Measurements from ENCODE around the gene HOXA3. TPM values are rescaled to one million over a fixed set of nuclear protein-coding genes. Genes with fewer than 3 reads are reported as not detected.

Gene HOXA3
- total RNA-seq, 1 donor from 2014 or later = 3.9 TPM

DNA sequence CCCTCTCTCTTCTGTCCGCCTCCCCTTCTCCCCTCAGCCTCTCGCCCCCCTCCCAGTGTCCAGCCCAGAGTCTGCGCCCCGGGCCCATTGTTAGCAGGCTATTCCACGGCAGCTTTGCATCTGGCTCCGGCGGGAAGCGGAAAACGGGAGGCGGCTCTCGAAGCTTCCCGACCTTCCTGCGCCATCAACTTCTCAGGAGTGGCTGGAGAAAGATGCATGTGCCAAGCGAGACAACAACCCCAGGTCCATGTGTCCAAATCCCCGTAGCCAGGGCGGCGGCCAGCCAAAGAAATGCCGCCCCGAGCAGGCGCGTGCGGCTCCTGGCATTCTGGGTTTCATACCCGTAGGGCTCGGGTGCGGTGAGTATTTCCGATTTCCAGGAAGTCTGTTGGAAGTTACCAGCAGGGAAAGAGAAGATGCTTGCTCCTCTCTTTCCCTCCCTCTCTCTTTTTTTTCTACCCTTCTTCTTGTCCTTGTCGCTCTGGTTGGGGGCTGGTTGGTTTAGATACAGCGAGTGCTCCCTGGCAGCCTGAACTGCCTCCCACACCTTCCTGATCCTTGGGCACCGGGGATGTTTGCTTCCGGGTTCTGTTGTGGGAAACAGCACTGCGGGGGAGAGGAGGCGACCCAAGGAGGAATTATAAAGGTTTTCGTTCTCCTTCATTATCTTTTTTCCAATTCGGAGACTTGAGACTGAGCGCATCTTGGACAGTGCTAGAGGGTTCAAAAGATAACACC lies 48.7 kb downstream of the HOXA3 start:
- H3K4me1 ChIP-seq = peaks cover 9% of the 10 kb centered on the region
- H3K9me3 ChIP-seq = no peaks in the 10 kb centered on the region
- TF ChIP-seq POLR2A (IDR thresholded peaks at IDR 0.05) (no peak), POLR2AphosphoS5 (IDR thresholded peaks at IDR 0.05; ENCODE audit: insufficient read depth in 1 of 2, low read depth in 1 of 2) (peak in 1 of 2 donors; percentile 17)
- peak overlapping the region; percentile 4 to 27 for H3K4me3 ChIP-seq
- H3K27ac ChIP-seq = no peak overlapping the region
- H3K36me3 ChIP-seq = no peaks in the 10 kb centered on the region
- DNase-seq (ENCODE audit: extremely low spot score in 2 of 2) = no peak
- H3K27me3 ChIP-seq = no peaks in the 10 kb centered on the region
- intact Hi-C loops (cut with DNase I) = no loop called here

GRCh38 chr7:27102581-27103442 lies 49.6 kb downstream of the HOXA3 start, which contains the start of gene HOXA2:
HOXA2 (minus strand) TSS chr7:27102683; CDS start chr7:27102500, 183 bp downstream.
- no peaks in the 10 kb centered on the region for H3K27me3 ChIP-seq
- peaks cover 18% of the 10 kb centered on the region for H3K4me1 ChIP-seq
- intact Hi-C loops (cut with DNase I) = no loop called here
- no peak for TF ChIP-seq POLR2AphosphoS5 (IDR thresholded peaks at IDR 0.05; ENCODE audit: insufficient read depth in 1 of 2, low read depth in 1 of 2)
- TF ChIP-seq POLR2A (IDR thresholded peaks at IDR 0.05) = no peak
- TF ChIP-seq, protein P1, sequence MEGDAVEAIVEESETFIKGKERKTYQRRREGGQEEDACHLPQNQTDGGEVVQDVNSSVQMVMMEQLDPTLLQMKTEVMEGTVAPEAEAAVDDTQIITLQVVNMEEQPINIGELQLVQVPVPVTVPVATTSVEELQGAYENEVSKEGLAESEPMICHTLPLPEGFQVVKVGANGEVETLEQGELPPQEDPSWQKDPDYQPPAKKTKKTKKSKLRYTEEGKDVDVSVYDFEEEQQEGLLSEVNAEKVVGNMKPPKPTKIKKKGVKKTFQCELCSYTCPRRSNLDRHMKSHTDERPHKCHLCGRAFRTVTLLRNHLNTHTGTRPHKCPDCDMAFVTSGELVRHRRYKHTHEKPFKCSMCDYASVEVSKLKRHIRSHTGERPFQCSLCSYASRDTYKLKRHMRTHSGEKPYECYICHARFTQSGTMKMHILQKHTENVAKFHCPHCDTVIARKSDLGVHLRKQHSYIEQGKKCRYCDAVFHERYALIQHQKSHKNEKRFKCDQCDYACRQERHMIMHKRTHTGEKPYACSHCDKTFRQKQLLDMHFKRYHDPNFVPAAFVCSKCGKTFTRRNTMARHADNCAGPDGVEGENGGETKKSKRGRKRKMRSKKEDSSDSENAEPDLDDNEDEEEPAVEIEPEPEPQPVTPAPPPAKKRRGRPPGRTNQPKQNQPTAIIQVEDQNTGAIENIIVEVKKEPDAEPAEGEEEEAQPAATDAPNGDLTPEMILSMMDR (IDR thresholded peaks at IDR 0.05) = no peak
- H3K4me3 ChIP-seq = peak within 1 kb of the TSS; percentile 9 to 27
- no peaks in the 10 kb centered on the region for H3K36me3 ChIP-seq
- no peak within 1 kb of the TSS for H3K27ac ChIP-seq
- DNase-seq (ENCODE audit: extremely low spot score in 2 of 2) = no peak
- H3K9me3 ChIP-seq = no peaks in the 10 kb centered on the region

DNA sequence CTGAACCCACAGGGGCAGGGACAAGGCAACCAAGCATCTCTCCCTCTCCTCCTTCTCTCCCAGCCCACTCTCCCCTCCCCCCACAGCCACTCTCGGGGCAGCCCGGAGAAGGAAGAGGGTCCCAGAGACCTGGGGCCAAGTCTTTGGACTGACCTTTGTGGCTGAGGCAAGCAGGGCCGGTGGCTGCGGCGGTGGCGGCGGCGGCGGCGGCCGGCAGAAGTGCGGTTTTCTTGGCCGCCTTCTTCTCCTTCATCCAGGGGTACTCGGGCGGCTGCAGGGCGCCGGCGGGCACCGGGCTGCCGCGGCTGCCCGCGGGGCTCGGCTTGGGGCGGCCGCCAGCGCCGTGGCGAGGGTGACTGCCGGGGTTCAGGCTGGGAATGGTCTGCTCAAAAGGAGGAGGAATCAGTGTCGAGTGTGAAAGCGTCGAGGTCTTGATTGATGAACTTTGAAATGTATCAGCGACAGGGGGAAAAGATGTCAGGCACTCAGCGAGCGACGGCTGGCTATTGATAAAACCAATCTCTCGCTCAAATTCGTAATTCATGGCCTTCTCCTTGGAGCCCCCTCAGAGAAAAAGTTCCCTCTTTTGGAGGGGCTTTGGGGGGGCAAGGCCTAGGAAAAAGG lies 50.3 kb downstream of the HOXA3 start:
- TF ChIP-seq POLR2A (IDR thresholded peaks at IDR 0.05) = no peak
- TF ChIP-seq POLR2AphosphoS5 (IDR thresholded peaks at IDR 0.05; ENCODE audit: insufficient read depth in 1 of 2, low read depth in 1 of 2) = no peak
- TF ChIP-seq, protein P1 (IDR thresholded peaks at IDR 0.05) = no peak
- peaks cover 25% of the 10 kb centered on the region for H3K4me1 ChIP-seq
- no peak for DNase-seq (ENCODE audit: extremely low spot score in 2 of 2)
- H3K4me3 ChIP-seq = peak overlapping the region; percentile 9 to 10
- intact Hi-C loops (cut with DNase I) = no loop called here
- no peaks in the 10 kb centered on the region for H3K36me3 ChIP-seq
- H3K27ac ChIP-seq = no peak overlapping the region
- no peaks in the 10 kb centered on the region for H3K9me3 ChIP-seq
- H3K27me3 ChIP-seq = no peaks in the 10 kb centered on the region

DNA sequence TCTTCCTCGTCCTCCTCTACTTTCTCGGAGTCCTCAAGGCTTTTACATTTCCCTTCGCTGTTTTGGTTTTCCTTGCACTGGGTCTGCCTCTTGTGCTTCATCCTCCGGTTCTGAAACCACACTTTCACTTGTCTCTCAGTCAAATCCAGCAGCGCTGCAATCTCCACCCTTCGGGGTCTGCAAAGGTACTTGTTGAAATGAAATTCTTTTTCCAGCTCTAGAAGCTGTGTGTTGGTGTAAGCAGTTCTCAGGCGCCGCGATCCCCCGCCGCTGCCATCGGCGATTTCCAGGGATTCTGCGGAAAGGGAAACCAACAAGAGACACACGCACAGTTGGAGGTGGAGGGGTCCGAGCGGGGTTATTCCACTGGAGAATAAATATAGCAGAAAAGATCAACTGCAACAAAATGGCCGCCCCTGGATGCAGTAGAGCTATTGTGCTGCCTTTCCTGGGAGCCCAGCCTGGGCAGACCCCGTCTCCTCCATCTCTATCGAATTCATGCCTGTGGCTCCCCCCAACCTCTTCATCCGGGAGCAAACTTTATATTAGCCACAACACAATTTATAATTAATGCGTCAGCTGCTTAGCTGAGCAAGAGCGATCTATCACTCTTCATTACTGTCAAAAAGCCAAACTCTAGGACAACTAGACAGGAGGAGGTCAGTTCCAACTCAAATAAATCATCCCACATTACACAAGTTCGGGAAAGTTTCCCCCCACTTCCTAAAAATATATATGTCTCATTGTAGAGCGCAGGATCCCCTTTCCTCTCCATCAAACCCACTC lies 51.0 kb downstream of the HOXA3 start:
- H3K9me3 ChIP-seq = no peaks in the 10 kb centered on the region
- H3K27me3 ChIP-seq = no peaks in the 10 kb centered on the region
- no peak overlapping the region for H3K27ac ChIP-seq
- peaks cover 32% of the 10 kb centered on the region for H3K4me1 ChIP-seq
- TF ChIP-seq, protein P1 (IDR thresholded peaks at IDR 0.05) = no peak
- TF ChIP-seq POLR2AphosphoS5 (IDR thresholded peaks at IDR 0.05; ENCODE audit: insufficient read depth in 1 of 2, low read depth in 1 of 2) = no peak
- no peak for TF ChIP-seq POLR2A (IDR thresholded peaks at IDR 0.05)
- no peaks in the 10 kb centered on the region for H3K36me3 ChIP-seq
- H3K4me3 ChIP-seq = peak overlapping the region in 1 of 2 donors; percentile 10
- intact Hi-C loops (cut with DNase I) = no loop called here
- DNase-seq (ENCODE audit: extremely low spot score in 2 of 2) = peak in 1 of 2 donors; percentile 55
